Activated naive CD8-positive, alpha-beta T cell (primary cell): Measurements from ENCODE around the gene SLC2A4RG.

Source experiments
- H3K27ac Mint-ChIP-seq: one replicate; pipeline ENCODE4 v1.8.0; 2021; ENCODE audit warnings: mixed read lengths
- H3K27me3 Mint-ChIP-seq: one replicate; pipeline ENCODE4 v1.8.0; 2021; ENCODE audit warnings: mixed read lengths
- H3K36me3 Mint-ChIP-seq: one replicate; pipeline ENCODE4 v1.8.0; 2021; ENCODE audit warnings: mixed read lengths
- H3K4me1 Mint-ChIP-seq: one replicate; pipeline ENCODE4 v1.8.0; 2021; ENCODE audit warnings: low read depth, mixed read lengths
- H3K4me3 Mint-ChIP-seq: one replicate; pipeline ENCODE4 v1.8.0; 2021; ENCODE audit warnings: mild to moderate bottlenecking, mixed read lengths
- H3K9me3 Mint-ChIP-seq: one replicate; pipeline ENCODE4 v1.8.0; 2021; ENCODE audit warnings: low read depth, mixed read lengths

SLC2A4RG gene

DNA sequence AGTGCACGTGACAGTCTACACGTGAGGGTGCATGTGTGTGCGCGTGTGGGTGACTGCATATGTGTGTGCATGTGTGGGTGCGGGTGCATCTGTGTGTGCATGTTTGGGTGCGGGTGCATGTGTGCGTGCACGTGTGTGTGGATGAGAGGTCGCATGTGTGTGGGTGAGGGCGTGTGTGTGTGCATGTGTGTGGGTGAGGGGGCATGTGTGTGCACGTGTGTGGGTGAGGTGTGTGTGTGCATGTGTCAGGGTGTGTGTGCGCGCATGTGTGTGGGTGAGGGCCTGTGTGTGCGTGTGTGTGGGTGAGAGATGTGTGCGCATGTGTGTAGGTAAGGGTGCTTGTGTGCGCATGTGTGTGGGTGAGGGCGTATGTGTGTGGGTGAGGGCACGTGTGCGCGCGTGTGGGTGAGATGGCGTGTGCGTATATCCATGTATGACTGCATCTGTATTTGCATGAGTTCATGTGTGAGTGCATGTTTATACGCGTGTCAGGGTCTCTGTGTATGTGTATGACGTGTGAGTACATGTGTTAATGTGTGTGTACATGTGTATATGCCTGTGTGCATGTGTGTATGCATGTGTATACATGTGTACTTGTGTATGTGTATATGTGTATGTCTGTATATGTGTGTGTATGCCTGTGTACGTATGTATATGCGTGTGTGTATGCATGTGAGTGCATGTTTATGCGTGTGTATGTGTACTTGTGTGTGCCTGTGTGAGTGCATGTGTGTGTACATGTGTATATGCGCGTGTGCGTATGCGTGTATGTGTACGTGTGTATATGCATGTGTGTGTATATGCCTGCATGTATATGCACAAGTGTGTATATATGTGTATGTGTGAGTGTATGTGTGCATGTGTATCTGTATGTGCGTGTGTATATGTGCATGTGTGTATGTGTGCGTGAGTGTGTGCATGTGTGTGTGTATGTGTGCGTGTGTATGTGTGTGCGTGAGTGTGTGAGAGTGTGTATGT, 7.2 kb upstream of the SLC2A4RG start:
- Mint-ChIP-seq H3K27ac (no peak overlapping the region), H3K36me3 (peaks cover 5% of the 10 kb centered on the region), H3K27me3 (no peaks in the 10 kb centered on the region), H3K9me3 (no peaks in the 10 kb centered on the region), H3K4me3 (no peak overlapping the region), H3K4me1 (peaks cover 47% of the 10 kb centered on the region)

DNA sequence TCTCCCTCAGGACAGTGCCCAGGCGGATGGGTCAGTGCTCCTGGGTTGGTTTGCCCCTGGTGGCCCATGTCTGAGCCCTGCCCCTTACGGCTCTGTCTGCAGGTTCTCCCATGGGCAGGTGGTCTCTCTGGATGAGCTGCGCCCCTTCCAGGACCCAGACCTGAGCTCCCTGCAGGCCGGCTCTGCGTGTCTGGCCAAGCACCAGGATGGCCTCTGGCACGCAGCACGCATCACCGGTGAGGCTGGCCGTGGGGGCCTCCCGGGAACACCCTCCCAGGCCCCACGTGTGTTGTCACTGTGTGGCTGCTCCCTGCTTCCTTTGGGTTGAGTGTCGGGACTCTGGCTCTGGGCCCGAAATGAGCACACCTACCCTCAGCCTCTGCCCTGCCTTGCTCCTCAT, 6.5 kb upstream of the SLC2A4RG start:
- H3K4me1 Mint-ChIP-seq = peaks cover 41% of the 10 kb centered on the region
- no peak overlapping the region for H3K4me3 Mint-ChIP-seq
- no peaks in the 10 kb centered on the region for H3K27me3 Mint-ChIP-seq
- H3K9me3 Mint-ChIP-seq = no peaks in the 10 kb centered on the region
- H3K36me3 Mint-ChIP-seq = peaks cover 3% of the 10 kb centered on the region
- H3K27ac Mint-ChIP-seq = no peak overlapping the region

GRCh38 chr20:63733579-63734081, 5.9 kb upstream of the SLC2A4RG start:
- Mint-ChIP-seq H3K27me3 (no peaks in the 10 kb centered on the region), H3K4me1 (peaks cover 35% of the 10 kb centered on the region), H3K27ac (no peak overlapping the region), H3K36me3 (peaks cover 3% of the 10 kb centered on the region), H3K4me3 (no peak overlapping the region), H3K9me3 (no peaks in the 10 kb centered on the region)

- Mint-ChIP-seq H3K27ac (no peak overlapping the region), H3K4me3 (no peak overlapping the region), H3K36me3 (peaks cover 3% of the 10 kb centered on the region), H3K4me1 (peaks cover 30% of the 10 kb centered on the region), H3K27me3 (no peaks in the 10 kb centered on the region), H3K9me3 (no peaks in the 10 kb centered on the region)
Measured at GRCh38 chr20:63734111-63734945, 5.2 kb upstream of the SLC2A4RG start.

- Mint-ChIP-seq H3K36me3 (no peaks in the 10 kb centered on the region), H3K4me3 (no peak overlapping the region), H3K9me3 (no peaks in the 10 kb centered on the region), H3K27me3 (no peaks in the 10 kb centered on the region), H3K27ac (no peak overlapping the region), H3K4me1 (peaks cover 24% of the 10 kb centered on the region)
Measured at GRCh38 chr20:63734946-63735858, 4.4 kb upstream of the SLC2A4RG start.

DNA sequence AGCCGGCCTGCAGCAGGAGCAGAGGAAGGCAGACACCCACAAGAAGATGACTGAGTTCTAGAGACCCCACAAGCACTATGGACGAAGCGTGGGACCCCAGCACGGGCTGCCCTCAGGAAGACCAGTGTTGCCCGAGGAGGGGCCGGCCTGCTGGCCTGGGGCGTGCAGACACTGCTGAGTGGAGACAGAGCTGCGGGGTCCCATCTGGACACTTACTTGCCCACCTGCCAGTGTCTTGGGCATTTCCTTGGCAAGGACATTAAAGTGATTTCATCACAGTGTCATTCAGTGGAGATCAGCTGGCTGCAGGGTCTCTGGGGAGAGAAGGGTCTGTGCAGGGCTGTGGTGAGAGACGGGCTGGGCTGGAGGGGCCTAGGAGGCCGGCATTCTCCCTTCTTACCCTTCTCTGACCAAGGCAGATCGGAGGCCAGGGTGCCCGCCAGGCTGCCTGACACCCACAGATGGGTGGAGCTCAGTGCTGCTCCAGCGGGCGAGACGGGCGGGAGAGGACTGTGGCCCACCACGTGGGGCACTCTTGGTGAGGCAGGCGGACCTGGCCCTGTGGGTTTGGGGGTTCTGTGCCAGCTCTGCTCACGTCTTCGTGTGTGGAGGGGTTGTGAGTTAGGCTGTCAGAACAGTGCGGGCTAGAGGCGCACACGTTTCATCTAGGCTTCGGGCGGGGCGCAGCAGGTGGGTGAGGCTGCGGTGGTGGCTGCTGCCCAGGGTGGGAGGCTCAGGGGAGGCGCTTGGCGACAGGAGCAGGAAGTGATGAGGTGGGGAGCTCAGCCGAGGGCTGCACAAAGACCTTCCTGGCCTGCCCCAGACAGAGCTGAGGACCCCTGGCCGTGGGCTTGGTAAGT, 3.5 kb upstream of the SLC2A4RG start, which contains the start of gene LIME1:
Gene LIME1 (plus strand): TSS at position 806 of the 860 bp plus-strand sequence. CDS start 886 bp downstream, outside the sequence.
- Mint-ChIP-seq H3K4me1 (peaks cover 22% of the 10 kb centered on the region), H3K9me3 (no peaks in the 10 kb centered on the region), H3K27ac (no peak within 1 kb of the TSS), H3K4me3 (peak within 1 kb of the TSS; percentile 78), H3K27me3 (no peaks in the 10 kb centered on the region), H3K36me3 (no peaks in the 10 kb centered on the region)

- no peaks in the 10 kb centered on the region for H3K36me3 Mint-ChIP-seq
- peaks cover 22% of the 10 kb centered on the region for H3K4me1 Mint-ChIP-seq
- H3K9me3 Mint-ChIP-seq = no peaks in the 10 kb centered on the region
- peak overlapping the region; percentile 78 for H3K4me3 Mint-ChIP-seq
- H3K27ac Mint-ChIP-seq = no peak overlapping the region
- no peaks in the 10 kb centered on the region for H3K27me3 Mint-ChIP-seq
Measured at GRCh38 chr20:63736893-63737694, 2.5 kb upstream of the SLC2A4RG start.

GRCh38 chr20:63737695-63737944, 2.0 kb upstream of the SLC2A4RG start:
- Mint-ChIP-seq H3K4me3 (no peak overlapping the region), H3K27ac (no peak overlapping the region), H3K4me1 (peaks cover 22% of the 10 kb centered on the region), H3K27me3 (no peaks in the 10 kb centered on the region), H3K9me3 (no peaks in the 10 kb centered on the region), H3K36me3 (no peaks in the 10 kb centered on the region)

- Mint-ChIP-seq H3K27me3 (no peaks in the 10 kb centered on the region), H3K36me3 (no peaks in the 10 kb centered on the region), H3K4me1 (peaks cover 22% of the 10 kb centered on the region), H3K27ac (no peak overlapping the region), H3K4me3 (peak overlapping the region; percentile 30), H3K9me3 (no peaks in the 10 kb centered on the region)
Measured at GRCh38 chr20:63737945-63738686, 1.5 kb upstream of the SLC2A4RG start.

DNA sequence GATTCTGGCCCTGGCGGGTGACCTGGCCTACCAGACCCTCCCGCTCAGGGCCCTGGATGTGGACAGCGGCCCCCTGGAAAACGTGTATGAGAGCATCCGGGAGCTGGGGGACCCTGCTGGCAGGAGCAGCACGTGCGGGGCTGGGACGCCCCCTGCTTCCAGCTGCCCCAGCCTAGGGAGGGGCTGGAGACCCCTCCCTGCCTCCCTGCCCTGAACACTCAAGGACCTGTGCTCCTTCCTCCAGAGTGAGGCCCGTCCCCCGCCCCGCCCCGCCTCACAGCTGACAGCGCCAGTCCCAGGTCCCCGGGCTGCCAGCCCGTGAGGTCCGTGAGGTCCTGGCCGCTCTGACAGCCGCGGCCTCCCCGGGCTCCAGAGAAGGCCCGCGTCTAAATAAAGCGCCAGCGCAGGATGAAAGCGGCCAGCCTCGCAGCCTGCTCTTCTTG, 868 bp upstream of the SLC2A4RG start:
- peaks cover 20% of the 10 kb centered on the region for H3K4me1 Mint-ChIP-seq
- no peaks in the 10 kb centered on the region for H3K36me3 Mint-ChIP-seq
- H3K27me3 Mint-ChIP-seq = no peaks in the 10 kb centered on the region
- H3K9me3 Mint-ChIP-seq = no peaks in the 10 kb centered on the region
- H3K4me3 Mint-ChIP-seq = peak overlapping the region; percentile 30
- no peak overlapping the region for H3K27ac Mint-ChIP-seq

DNA sequence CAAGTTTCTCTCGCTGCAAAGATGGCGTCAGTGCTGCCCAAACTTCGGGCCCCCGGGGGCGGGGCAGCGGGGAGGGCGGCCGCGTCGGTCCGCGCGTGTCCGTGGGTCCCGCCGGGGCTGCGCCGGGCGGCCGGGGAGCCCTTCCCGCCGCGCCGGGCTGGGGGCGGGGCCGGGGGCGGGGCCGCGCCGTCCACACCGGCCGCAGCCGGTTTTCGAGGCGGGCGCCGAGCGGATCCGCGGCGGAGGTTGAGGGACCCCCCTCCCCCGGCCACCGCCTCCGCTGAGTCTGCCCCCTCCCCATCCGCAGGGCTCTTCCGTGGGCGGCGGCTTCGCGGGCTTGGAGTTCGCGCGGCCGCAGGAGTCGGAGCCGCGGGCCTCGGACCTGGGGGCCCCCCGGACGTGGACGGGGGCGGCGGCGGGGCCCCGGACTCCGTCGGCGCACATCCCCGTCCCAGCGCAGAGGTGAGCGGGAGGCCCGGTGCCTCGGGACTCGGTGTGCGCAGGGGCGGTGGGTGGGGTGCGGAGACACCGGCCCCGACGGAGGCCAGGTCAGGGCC, 572 bp downstream of the SLC2A4RG start:
- no peaks in the 10 kb centered on the region for H3K9me3 Mint-ChIP-seq
- H3K4me3 Mint-ChIP-seq = peak overlapping the region; percentile 54
- no peaks in the 10 kb centered on the region for H3K27me3 Mint-ChIP-seq
- H3K36me3 Mint-ChIP-seq = no peaks in the 10 kb centered on the region
- H3K4me1 Mint-ChIP-seq = peaks cover 15% of the 10 kb centered on the region
- H3K27ac Mint-ChIP-seq = no peak overlapping the region

GRCh38 chr20:63740627-63741353, 1.2 kb downstream of the SLC2A4RG start:
- Mint-ChIP-seq H3K27ac (no peak overlapping the region), H3K4me3 (peak overlapping the region; percentile 54), H3K9me3 (no peaks in the 10 kb centered on the region), H3K36me3 (no peaks in the 10 kb centered on the region), H3K27me3 (no peaks in the 10 kb centered on the region), H3K4me1 (peaks cover 12% of the 10 kb centered on the region)
